ENCODE measurements around the gene NR1H3. TPM values are rescaled to one million over a fixed set of nuclear protein-coding genes. Genes with fewer than 3 reads are reported as not detected.

NR1H3 gene
- total and polyA plus RNA-seq, 2 of the 4 experiments (the other 2 are of a cell fraction) = 9.1 to 13.6 TPM

GRCh38 chr11:47208628-47209027 is 49.2 kb upstream of the NR1H3 start:
- no peak for DNase-seq
- intact Hi-C loops (cut with micrococcal nuclease) = no loop called here

More at GRCh38 chr11:47208628-47209027, 49.2 kb upstream of the NR1H3 start:
- Histone ChIP-seq H4K8ac (ENCODE audit: low read depth in 2 of 2, low read length in 2 of 2) (no peak overlapping the region), H2BK5ac (ENCODE audit: low read depth, low read length, poor library complexity, severe bottlenecking) (no peak overlapping the region), H3K9ac (ENCODE audit: low read depth, low read length) (no peak overlapping the region), H3K18ac (ENCODE audit: low read depth, low read length) (no peak overlapping the region), H3K14ac (replicated peaks; ENCODE audit: low read depth, low read length) (no peak overlapping the region), H3K9me3 (ENCODE audit: control insufficient read depth, insufficient read depth, low read length) (no peaks in the 10 kb centered on the region), H3K4ac (ENCODE audit: low read depth, low read length) (no peak overlapping the region), H3K27ac (ENCODE audit: insufficient read depth, low read length) (no peak overlapping the region), H3K9me1 (ENCODE audit: insufficient read depth, low read length) (peaks cover 3% of the 10 kb centered on the region; the same call in 1 of the 2 replicates), H3K4me1 (ENCODE audit: control insufficient read depth, insufficient read depth, low read length) (no peaks in the 10 kb centered on the region; the same call in 1 of the 2 replicates), H2AFZ (replicated peaks; ENCODE audit: low read length, poor library complexity) (no peak overlapping the region), H3K4me2 (ENCODE audit: low read depth, low read length) (no peak overlapping the region), H2BK20ac (ENCODE audit: low read depth, low read length) (no peak overlapping the region; the same call in 1 of the 2 replicates), H4K91ac (ENCODE audit: insufficient read depth, low read depth, low read length) (no peak overlapping the region), H2AK5ac (ENCODE audit: low read depth, low read length) (no peak overlapping the region), H3K56ac (ENCODE audit: extremely low read depth, insufficient read depth, low read length) (no peak overlapping the region), H2AK9ac (replicated peaks; ENCODE audit: low read depth, low read length, poor library complexity) (no peak overlapping the region), H3K27me3 (ENCODE audit: control insufficient read depth, insufficient read depth, low read length) (no peaks in the 10 kb centered on the region), H3K4me3 (ENCODE audit: insufficient read depth, low read depth, low read length) (no peak overlapping the region), H2BK15ac (ENCODE audit: low read depth, low read length) (no peak overlapping the region), H4K5ac (ENCODE audit: low read depth, low read length) (no peak overlapping the region), H4K20me1 (ENCODE audit: insufficient read depth, low read length) (no peaks in the 10 kb centered on the region), H3K79me1 (ENCODE audit: low read depth in 1 of 2, low read length in 2 of 2) (no peaks in the 10 kb centered on the region), H3K23ac (ENCODE audit: low read depth, low read length) (no peak overlapping the region), H2BK120ac (ENCODE audit: low read depth, low read length) (no peak overlapping the region), H3K36me3 (ENCODE audit: control insufficient read depth, insufficient read depth, low read length) (no peaks in the 10 kb centered on the region)
- no TSS peak for BruUV-seq (replicated peaks)
- no peak for ATAC-seq (ENCODE audit: low read depth)
- in situ Hi-C loops (cut with MboI; ENCODE audit: low sequenced_read_pairs) = no loop called here
- ChIA-PET POLR2A (ENCODE audit: unreplicated experiment) (no interaction called here), CTCF (no interaction called here)
- no peak for TF ChIP-seq ELK1 (IDR thresholded peaks at IDR 0.05; ENCODE audit: borderline replicate concordance, low read depth, low read length)
- no peak for TF ChIP-seq RAD21 (IDR thresholded peaks at IDR 0.05; ENCODE audit: low read length)
- TF ChIP-seq CTCF (conservative IDR thresholded peaks at IDR 0.05; ENCODE audit: low read depth, low read length) = no peak
- no peak for TF ChIP-seq USF2 (IDR thresholded peaks at IDR 0.05; ENCODE audit: low read depth, low read length)
- no peak for TF ChIP-seq MAZ (IDR thresholded peaks at IDR 0.05; ENCODE audit: borderline replicate concordance, low read depth, low read length)
- TF ChIP-seq RCOR1 (IDR thresholded peaks at IDR 0.05; ENCODE audit: insufficient replicate concordance, low read length) = no peak
- TF ChIP-seq BHLHE40 (IDR thresholded peaks at IDR 0.05; ENCODE audit: low read depth, low read length) = no peak
- no peak for TF ChIP-seq RFX5 (IDR thresholded peaks at IDR 0.05; ENCODE audit: low read depth, low read length)
- TF ChIP-seq CEBPB (IDR thresholded peaks at IDR 0.05; ENCODE audit: low read depth, low read length) = no peak
- no peak for TF ChIP-seq MAFK (IDR thresholded peaks at IDR 0.05; ENCODE audit: low read depth, low read length)
- TF ChIP-seq POLR2A (IDR thresholded peaks at IDR 0.05; ENCODE audit: low read depth, low read length) = no peak
- TF ChIP-seq FOS (IDR thresholded peaks at IDR 0.05; ENCODE audit: low read depth, low read length) = no peak
- TF ChIP-seq SMC3 (IDR thresholded peaks at IDR 0.05; ENCODE audit: low read depth, low read length) = no peak
- no peak for TF ChIP-seq MXI1 (IDR thresholded peaks at IDR 0.05; ENCODE audit: borderline replicate concordance, low read depth, low read length)
- no peak for TF ChIP-seq CHD1 (IDR thresholded peaks at IDR 0.05; ENCODE audit: low read depth, low read length)
- no peak for TF ChIP-seq NFE2L2 (IDR thresholded peaks at IDR 0.05; ENCODE audit: low read depth, low read length)
- 100% methylated on average over 1 of the region's 5 CpGs; no CpG with 5 or more reads in 1 of the 2 experiments for WGBS, 2 experiments (ENCODE audit: extremely low coverage in 2 of 2, insufficient read length in 1 of 2)
- dilution Hi-C loops (cut with HindIII; ENCODE audit: low sequenced_read_pairs, unreplicated experiment) = no loop called here
